Renal cortex interstitium (tissue), 11 donors: ENCODE results near the gene PLPPR1. TPM values are rescaled to one million over a fixed set of nuclear protein-coding genes. Genes with fewer than 3 reads are reported as not detected.
"Not testable (repeated sequence)": the region's sequence is repeated elsewhere in the genome, so short reads cannot be mapped to it uniquely, and the experiment has no call there.

ENCODE experiments used
- DNase-seq, 11 donors: peaks; one replicate each; pipeline ENCODE4 v3.0.0-alpha.2; 2013; ENCODE audit warnings: low read depth in 9 of 11, low spot score in 4 of 11; ENCODE audit errors: extremely low read depth in 1 of 11
- polyA plus RNA-seq, 3 donors: library from polyadenylated mRNA; unstranded; fragments of 120-200 nt; gene quantifications; one replicate each; pipeline ENCODE4 v1.2.1, GENCODE V29; 2013; ENCODE audit not compliant: insufficient read length in 3 of 3

Gene PLPPR1
- polyA plus RNA-seq, 3 donors, result 16.7 to 17.6 (median 16.8) TPM

DNA sequence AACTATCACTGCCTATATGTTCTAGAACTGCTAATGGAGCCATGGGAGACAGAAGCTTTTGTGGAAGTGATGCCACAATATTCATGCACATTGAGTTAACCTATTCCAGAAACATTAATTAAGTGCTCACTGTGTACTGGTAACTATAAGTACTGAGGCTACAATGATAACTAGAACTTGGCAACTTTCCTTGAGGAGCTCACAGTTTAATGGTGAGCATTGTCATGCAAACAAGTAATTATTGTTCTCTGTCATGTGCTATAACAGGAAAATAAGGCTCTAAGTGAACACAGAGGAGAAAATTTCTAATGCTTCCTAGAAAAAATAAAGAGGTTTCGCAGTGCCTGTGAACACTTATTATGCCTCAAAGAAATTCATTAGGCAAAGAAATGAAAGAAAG lies 214.1 kb downstream of the PLPPR1 start:
- DNase-seq, result no peak

DNA sequence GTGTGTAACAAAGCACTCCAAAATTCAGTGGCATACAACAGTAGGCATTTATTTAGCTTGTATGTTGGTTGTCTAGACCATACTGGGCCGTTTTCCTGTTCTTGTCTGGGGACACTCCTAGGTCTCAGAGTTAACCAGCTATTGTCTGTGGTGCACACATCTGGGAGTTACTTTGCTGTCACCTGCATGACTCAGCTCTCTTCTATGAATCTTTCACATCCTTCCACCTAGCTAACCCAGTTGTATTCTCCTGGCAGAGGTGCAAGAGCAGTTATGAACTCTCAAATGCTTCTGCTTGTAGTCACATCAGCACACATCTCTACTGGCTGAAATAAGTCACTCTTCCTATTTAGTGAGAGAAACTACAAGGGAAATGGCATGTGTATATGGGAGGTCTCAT lies 218.2 kb downstream of the PLPPR1 start:
- no peak for DNase-seq

DNA sequence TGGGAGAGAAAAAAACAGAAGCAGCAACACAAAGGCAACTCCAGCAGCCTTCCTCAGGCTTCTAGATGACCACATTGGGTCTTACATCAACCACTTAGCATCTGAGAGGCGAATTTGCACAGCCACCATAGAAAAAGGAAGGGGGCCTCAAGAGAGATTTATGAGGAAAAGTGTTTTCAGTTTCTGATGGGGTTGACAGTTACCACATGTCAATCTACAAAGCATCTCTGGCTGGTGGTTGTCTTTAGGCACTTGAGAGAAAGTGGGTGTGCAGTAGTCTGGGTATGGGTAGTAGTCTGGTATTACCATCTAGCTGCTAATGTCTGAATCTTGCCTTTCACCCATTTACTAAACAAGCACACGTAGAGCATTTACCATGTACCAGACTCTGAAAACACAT lies 218.8 kb downstream of the PLPPR1 start:
- DNase-seq, result no peak

DNA sequence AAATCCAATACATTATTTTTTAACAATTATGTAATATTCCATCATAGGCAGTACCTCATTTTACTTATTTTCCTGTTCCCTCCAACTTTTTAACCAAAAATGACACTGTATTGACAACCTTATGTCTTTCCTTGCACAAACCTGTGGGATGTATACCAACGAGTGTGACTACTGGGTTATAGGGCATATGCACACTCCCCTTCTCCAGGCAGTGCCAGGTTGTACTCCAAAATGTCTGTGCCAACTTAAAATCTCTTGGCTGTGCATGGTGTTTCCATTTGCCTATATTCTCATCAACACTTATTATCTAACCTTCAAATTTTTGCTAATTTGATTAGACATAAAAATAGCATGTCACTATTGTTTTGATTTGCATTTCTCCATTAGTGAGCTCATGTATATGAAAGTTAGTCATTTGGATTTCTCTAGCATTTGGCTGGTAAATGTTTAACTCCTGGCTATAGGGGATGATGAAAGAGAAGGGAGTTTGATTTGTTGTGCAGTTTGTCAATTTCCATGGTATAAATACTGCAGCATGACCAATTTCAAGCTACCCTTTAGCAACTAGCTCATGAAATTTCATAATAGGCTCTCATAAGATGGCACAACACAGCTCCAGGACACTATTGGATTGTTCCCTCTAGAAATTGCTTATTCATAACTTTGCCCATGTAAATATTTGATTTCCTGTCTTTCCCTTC lies 226.4 kb downstream of the PLPPR1 start:
- DNase-seq, result no peak

DNA sequence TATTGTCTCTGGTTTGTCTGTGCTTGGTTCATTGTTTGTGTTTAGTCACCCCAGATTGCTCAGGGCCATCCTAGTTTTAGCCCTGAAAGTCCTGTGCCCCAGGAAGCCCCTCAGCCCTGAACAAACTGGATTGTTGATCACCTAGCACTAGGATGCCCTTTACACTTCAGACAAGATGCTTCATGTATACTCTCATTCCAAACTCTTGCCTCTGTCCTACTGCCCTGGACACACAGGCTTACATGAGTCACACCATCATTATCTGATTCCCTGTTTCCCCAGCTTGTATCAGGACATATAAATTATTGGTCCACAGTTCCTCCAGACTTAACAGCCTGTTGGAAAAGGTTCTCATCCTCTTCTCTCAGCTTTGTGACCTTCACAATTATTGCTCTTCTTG lies 236.2 kb downstream of the PLPPR1 start:
- no peak for DNase-seq

DNA sequence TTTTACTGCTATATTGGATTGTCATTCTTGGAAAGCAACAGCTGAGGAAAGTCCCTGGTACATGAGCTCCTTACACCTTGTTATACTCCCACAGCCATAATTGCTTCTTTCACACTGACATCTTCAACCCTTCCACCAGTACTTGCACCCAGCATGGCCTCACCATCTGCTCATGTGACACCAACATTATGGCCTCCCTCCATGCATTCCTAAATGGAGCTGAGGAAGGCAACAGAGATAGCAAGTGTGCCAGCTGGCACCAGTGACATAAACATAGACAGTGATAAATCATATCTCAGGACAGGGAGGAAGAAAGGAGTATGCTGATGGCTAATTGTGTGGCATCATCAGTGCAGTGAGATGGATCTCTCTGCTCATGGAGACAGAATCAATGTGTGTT lies 236.7 kb downstream of the PLPPR1 start:
- no peak for DNase-seq

DNA sequence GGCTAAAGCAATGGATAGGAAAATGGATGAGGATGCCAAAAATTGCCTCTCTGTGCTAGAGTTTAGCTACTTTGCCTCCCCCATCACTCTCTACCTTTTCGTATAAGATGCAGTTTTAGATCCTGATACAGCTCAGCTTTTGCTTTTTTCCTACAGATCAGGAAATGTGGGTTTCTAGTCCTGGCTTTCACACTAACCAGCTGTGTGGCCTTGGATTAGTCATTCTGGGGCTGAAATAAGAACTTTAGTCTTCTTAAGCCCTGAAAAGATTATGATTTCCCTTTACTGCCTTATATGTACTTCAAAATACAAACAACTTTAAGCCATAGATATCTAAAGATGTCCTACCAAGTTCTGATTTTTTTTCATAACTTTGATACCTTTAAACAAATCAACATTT lies 239.9 kb downstream of the PLPPR1 start:
- DNase-seq, result no peak

DNA sequence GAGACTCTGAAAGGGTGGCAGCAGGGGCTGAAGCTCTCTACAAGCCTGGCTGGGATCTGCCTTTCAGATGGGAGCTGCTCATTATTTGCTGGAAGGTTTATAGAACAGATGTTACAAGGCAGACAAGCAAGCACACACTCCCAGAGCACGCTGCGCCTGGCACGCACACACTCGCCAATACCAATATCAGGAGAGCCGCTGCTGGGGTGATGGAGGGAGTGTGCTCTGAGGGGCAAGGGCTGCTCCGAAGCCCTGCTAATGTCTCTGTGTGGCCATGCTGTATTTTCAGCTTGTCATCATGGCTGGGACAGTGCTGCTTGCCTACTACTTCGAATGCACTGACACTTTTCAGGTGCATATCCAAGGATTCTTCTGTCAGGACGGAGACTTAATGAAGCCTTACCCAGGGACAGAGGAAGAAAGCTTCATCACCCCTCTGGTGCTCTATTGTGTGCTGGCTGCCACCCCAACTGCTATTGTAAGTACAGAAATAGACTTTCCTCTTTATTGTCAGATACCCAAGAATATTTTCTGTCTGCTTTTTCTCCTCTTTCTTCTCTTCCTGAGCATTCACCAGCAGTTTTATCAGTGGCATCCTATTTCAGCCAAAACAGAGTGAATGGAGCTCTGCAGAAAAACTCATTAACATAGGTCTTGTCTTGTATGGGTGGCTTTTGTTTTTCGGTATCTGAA lies 241.2 kb downstream of the PLPPR1 start:
- no peak for DNase-seq

DNA sequence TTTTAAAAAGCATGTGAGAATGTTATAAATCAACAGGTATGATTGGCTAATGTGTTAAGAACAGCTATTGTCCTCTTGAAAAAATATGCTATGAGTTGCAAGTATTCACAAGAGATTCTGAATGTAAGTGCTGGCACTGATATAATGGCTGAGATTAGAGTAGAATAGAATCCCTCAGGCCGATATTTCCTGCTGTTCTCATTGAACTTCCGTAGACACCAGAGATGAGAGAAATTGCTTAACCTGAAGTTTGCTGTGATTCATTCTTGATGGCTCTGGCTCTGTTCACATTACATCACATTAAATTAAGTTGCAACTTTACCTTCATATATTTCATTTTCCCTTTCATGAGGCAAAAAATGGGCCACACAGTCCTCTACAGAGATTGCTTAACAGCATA lies 241.8 kb downstream of the PLPPR1 start:
- DNase-seq, result no peak

DNA sequence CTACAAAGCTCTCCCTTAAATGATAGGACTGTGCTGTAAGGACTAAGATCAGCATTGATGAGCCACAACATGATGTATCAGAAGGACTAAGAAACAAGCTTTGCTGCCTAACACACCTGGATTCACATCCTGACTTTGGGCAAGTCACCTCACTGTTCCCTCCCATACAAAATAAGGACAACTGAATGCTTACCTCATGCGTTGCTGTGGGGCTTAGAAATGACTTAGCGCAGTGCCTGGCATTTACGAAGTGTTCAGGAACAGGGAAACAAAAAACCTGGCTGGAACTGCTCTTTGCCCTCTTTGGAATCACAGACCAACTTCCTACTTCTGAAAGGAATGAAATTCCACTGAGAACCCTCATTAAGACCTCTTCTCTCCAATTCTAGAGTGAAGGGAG lies 242.6 kb downstream of the PLPPR1 start:
- DNase-seq, result no peak

DNA sequence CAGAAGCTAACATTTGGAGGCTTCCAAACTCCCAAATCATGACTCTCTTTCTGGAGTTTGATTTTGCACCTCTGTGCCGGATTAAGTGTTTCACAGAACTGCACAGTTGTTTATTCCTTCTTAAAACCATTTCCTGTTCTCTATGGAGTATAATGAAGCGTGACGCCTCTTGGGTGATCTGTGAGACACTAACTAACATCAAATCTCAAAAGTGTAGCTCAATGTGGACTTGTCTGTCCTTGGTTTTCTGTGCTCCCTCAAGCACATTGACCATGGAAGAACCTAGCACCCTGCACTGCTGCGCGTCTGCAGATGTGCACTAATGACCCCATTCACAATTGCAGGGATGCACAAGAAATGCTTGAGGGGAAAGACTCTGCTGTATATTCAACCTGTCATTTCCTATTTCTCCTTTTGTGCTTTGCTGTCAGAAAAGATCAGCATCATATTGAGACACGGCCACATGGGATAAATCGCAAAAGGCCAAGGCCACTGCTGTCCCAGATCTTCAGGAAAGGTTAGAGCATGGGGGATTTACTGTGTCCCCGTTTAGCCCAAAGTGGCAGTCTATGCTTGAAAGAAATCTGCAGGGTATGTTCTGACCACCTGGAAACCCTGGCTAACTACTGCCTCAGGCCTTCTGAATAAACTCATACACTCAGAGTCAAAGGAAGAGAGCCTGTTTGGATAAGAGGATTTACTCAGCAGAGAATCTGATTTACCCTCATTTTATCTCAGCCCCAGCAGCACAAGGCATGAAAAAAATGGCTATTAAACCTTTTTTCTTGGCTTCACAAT lies 246.6 kb downstream of the PLPPR1 start:
- DNase-seq, result no peak

DNA sequence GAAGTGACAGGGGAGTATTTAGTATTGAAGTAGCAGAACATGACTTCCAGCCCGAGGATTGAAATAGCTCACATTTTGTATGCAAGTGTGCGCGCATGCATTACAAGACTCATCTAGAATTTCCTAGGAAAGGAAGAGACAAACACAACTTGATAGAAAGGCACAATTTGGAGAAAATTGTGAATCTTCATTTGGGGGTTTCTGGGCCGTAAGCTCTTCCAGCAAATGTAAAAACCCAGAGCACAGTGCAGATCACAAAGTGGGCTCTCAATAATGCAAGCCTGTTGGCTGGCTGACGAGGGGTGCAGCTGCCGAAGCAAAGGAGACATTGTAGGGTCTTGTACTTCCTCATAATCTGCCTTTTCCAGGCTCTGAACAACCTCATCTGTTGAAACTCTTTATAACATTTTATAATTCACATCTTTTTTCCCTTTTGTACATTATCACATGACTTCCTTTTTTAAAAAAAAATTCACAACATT lies 247.3 kb downstream of the PLPPR1 start:
- DNase-seq, result no peak

DNA sequence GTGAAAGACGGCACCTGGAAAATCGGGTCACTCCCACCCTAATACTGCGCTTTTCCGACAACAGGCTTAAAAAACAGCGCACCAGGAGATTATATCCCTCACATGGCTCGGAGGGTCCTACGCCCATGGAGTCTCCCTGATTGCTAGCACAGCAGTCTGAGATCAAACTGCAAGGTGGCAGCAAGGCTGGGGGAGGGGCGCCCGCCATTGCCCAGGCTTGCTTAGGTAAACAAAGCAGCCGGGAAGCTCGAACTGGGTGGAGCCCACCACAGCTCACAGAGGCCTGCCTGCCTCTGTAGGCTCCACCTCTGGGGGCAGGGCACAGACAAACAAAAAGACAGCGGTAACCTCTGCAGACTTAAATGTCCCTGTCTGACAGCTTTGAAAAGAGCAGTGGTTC lies 262.5 kb downstream of the PLPPR1 start:
- not testable (repeated sequence) for DNase-seq

DNA sequence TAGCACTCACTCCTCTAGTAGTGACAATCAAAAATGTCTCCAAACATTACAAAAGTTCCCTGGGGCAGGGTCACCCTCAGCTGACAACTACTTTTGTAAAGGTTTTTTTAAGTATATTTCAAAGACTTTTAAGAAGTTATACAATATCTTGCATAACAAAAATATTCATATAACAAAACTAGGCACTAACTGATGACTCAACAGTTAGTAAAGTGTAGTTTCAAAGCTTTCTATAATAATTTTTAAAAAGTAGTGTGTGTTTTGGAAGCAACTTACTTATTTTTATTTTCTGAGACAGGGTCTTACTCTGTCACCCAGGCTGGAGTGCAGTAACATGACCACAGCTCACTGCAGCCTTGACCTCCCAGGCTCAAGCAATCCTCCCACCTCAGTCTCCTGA lies 271.4 kb downstream of the PLPPR1 start:
- DNase-seq, result no peak

DNA sequence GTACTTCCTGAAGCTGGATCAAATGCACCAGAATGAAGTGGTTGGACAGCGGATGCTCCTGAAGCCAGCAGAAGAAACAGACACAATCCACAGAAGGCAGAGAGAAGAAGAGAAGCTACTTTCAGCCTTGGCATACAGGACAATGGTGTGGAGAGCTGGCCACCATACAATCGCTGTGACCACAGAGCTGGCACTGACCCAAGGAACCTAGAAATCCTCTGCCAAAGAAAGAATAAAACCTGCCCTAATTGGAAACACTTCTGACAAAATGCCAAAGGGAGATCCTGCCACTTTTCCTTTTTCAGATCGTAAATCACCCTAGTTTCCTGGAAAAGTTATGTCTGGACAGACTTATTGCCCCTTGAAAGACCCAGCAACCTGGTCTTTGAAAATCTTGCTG lies 278.5 kb downstream of the PLPPR1 start:
- DNase-seq, result peak in 2 of 11 donors; percentile 3 to 6

DNA sequence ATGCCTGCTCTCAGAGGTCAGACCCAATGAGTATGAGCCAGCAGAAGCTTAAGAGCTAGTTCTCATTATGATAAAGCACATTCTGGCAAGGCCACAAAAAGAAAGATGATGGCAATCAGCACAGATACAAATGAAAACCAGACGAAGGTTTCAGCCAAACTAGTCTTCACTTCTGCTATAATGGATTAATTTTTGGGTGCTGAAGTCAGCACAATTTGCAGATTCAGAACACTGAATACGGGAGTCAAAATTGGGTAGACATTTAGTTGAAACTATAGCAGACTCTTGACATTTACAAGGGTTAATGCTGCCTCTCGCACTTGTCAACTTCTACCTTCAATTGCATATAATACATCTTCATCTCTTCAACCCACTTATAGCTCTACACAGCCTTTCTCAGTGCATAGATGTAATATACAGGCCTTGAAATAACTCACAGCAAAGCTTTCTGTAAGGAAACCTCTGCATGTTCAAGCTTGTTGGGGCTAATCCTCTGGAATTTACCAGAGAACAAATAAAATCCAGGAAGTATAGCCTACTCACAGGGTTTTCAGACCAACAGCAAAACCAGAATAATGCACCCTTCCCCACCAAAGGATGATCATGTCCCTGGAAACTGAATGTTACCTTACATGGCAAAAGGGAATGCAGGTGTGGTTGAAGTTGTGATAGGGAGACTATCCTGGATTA lies 279.1 kb downstream of the PLPPR1 start:
- DNase-seq, result no peak

DNA sequence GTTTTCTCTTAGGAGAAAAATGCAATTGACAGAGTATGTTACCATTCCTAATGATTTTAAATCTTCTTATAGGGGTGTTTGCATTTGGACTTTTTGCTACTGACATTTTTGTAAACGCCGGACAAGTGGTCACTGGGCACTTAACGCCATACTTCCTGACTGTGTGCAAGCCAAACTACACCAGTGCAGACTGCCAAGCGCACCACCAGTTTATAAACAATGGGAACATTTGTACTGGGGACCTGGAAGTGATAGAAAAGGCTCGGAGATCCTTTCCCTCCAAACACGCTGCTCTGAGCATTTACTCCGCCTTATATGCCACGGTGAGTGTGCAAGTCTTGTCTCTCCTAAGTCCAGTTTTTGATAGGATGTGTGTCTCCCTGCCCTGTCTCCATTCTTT lies 280.6 kb downstream of the PLPPR1 start:
- no peak for DNase-seq

DNA sequence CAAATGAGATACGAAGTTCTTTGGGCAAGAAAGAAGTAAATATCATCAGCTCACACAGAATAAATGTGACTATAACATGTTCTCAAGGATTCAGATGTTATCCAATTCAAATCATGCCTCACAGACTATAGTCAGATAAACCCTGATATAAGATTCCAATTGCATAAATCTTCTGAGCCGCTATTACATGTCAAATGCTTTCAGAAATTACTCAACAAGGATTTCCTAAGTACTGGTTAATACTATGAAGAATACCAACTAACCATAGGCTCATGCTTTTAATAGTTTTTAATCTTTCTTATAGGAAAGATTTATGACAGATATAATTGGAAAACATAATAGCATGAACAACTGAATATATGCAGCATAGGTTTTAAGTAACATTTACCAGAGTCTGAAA lies 282.7 kb downstream of the PLPPR1 start:
- DNase-seq, result no peak

DNA sequence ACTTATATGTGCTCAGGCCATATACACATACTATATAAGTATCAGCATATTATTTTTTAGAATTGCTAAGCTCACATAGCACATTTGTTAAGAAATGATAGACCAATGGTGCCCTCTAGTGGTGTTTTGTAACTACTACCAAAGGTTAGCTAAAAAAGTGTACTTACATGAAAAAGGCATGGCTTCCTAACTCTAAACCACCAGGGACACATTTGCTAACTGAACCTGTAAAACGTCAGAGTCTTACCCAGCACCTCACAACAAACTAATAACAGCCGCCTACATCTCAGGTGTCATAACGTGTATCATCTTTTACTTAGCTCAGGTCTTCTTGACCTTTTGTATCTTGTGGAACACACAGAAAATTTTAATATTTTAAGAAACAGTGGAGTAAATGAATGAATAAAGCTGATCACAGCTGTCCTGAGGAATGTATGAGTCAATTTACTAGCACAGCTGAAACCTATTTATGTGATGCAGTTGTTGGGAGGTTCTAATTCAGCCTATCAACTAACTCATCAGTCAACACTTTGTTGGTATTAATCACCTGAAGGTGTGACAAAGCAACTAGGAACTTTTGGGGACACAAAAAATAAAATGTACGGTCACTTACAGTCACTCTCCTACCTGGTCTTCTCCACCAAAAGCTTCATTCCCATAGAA lies 283.4 kb downstream of the PLPPR1 start:
- peak; percentile 50 to 80 (median 65) for DNase-seq
